ENCODE results near the gene KCNS1. TPM values are rescaled to one million over a fixed set of nuclear protein-coding genes. Genes with fewer than 3 reads are reported as not detected.

KCNS1 gene
- total RNA-seq, 1 experiment from 2014 or later: not detected

DNA sequence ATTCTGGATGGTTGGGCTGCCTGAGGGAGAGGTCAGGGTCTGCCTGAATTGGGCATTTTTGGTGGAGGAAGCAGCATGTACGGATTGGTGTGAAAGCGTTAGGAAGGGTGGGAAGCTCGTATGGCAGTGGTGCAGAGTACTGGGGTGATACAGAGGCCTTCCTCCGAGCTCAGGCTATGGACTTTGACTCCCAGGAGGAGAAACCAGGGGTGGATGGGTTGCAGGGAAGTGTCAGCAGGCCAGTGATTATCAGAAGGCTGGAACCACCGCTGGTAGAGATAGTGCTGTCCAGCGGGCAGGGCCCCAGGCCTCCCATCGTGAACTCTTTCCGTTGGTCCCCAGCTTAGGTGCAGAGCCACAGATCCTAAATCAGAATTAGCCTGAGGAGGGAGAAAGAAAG is 8.7 kb upstream of the KCNS1 start:
- 0 out of 4 replicates have a peak, but pooled peaks cover 0 to 3% of the 10 kb centered on the region in 2 experiments for H3K4me1 ChIP-seq (ENCODE audit: control insufficient read depth in 1 of 2, insufficient read depth in 2 of 2, low read length in 2 of 2)
- ChIA-PET POLR2A (no interaction called here), RAD21 (ENCODE audit: low non-redundant PET in 1 of 2, low total read pairs in 2 of 2, uncharacterized antibody in 2 of 2, unreplicated experiment in 2 of 2) (no interaction called here), CTCF (interaction anchor here (0.7 to 4.6 kb wide), 6 partner anchors 8 to 120 kb away, joined by 3 to 51 read pairs (median 10); no protein-coding TSS in a partner anchor)
- H3K9ac ChIP-seq (ENCODE audit: low read length): no peak overlapping the region
- no peak for TF ChIP-seq ZNF274 (IDR thresholded peaks at IDR 0.05; ENCODE audit: low read depth, low read length)
- no peak for TF ChIP-seq JUND (IDR thresholded peaks at IDR 0.05)
- no peak for TF ChIP-seq EGR1 (IDR thresholded peaks at IDR 0.05; ENCODE audit: low read depth)
- no peak for TF ChIP-seq EZH2 (IDR thresholded peaks at IDR 0.05)
- TF ChIP-seq, protein P1, sequence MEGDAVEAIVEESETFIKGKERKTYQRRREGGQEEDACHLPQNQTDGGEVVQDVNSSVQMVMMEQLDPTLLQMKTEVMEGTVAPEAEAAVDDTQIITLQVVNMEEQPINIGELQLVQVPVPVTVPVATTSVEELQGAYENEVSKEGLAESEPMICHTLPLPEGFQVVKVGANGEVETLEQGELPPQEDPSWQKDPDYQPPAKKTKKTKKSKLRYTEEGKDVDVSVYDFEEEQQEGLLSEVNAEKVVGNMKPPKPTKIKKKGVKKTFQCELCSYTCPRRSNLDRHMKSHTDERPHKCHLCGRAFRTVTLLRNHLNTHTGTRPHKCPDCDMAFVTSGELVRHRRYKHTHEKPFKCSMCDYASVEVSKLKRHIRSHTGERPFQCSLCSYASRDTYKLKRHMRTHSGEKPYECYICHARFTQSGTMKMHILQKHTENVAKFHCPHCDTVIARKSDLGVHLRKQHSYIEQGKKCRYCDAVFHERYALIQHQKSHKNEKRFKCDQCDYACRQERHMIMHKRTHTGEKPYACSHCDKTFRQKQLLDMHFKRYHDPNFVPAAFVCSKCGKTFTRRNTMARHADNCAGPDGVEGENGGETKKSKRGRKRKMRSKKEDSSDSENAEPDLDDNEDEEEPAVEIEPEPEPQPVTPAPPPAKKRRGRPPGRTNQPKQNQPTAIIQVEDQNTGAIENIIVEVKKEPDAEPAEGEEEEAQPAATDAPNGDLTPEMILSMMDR (IDR thresholded peaks at IDR 0.05 in 2 of 3, conservative IDR thresholded peaks at IDR 0.05 in 1 of 3; ENCODE audit: borderline replicate concordance in 1 of 3, insufficient read depth in 1 of 3, low read depth in 2 of 3, low read length in 2 of 3): no peak
- no peak for TF ChIP-seq SP1 (IDR thresholded peaks at IDR 0.05; ENCODE audit: low read depth)
- TF ChIP-seq ELF1 (IDR thresholded peaks at IDR 0.05; ENCODE audit: borderline replicate concordance, low read depth): no peak
- TF ChIP-seq CEBPB (IDR thresholded peaks at IDR 0.05; ENCODE audit: low read depth): no peak
- TF ChIP-seq, protein P2, sequence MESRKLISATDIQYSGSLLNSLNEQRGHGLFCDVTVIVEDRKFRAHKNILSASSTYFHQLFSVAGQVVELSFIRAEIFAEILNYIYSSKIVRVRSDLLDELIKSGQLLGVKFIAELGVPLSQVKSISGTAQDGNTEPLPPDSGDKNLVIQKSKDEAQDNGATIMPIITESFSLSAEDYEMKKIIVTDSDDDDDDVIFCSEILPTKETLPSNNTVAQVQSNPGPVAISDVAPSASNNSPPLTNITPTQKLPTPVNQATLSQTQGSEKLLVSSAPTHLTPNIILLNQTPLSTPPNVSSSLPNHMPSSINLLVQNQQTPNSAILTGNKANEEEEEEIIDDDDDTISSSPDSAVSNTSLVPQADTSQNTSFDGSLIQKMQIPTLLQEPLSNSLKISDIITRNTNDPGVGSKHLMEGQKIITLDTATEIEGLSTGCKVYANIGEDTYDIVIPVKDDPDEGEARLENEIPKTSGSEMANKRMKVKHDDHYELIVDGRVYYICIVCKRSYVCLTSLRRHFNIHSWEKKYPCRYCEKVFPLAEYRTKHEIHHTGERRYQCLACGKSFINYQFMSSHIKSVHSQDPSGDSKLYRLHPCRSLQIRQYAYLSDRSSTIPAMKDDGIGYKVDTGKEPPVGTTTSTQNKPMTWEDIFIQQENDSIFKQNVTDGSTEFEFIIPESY (IDR thresholded peaks at IDR 0.05; ENCODE audit: extremely low read depth, insufficient replicate concordance, low read length): no peak
- TF ChIP-seq SRF (IDR thresholded peaks at IDR 0.05; ENCODE audit: low read depth): no peak
- TF ChIP-seq, protein P3, sequence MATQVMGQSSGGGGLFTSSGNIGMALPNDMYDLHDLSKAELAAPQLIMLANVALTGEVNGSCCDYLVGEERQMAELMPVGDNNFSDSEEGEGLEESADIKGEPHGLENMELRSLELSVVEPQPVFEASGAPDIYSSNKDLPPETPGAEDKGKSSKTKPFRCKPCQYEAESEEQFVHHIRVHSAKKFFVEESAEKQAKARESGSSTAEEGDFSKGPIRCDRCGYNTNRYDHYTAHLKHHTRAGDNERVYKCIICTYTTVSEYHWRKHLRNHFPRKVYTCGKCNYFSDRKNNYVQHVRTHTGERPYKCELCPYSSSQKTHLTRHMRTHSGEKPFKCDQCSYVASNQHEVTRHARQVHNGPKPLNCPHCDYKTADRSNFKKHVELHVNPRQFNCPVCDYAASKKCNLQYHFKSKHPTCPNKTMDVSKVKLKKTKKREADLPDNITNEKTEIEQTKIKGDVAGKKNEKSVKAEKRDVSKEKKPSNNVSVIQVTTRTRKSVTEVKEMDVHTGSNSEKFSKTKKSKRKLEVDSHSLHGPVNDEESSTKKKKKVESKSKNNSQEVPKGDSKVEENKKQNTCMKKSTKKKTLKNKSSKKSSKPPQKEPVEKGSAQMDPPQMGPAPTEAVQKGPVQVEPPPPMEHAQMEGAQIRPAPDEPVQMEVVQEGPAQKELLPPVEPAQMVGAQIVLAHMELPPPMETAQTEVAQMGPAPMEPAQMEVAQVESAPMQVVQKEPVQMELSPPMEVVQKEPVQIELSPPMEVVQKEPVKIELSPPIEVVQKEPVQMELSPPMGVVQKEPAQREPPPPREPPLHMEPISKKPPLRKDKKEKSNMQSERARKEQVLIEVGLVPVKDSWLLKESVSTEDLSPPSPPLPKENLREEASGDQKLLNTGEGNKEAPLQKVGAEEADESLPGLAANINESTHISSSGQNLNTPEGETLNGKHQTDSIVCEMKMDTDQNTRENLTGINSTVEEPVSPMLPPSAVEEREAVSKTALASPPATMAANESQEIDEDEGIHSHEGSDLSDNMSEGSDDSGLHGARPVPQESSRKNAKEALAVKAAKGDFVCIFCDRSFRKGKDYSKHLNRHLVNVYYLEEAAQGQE (IDR thresholded peaks at IDR 0.05; ENCODE audit: low read depth): no peak
- TF ChIP-seq, protein P4, sequence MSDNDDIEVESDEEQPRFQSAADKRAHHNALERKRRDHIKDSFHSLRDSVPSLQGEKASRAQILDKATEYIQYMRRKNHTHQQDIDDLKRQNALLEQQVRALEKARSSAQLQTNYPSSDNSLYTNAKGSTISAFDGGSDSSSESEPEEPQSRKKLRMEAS (IDR thresholded peaks at IDR 0.05): no peak
- no peak for TF ChIP-seq FOSL1 (IDR thresholded peaks at IDR 0.05; ENCODE audit: low read depth)
- no peak for TF ChIP-seq YY1 (IDR thresholded peaks at IDR 0.05; ENCODE audit: extremely low read depth, insufficient replicate concordance, low read depth, low read length)
- no peak for TF ChIP-seq EZH2phosphoT487 (IDR thresholded peaks at IDR 0.05; ENCODE audit: borderline replicate concordance)
- no peak for TF ChIP-seq RAD21 (IDR thresholded peaks at IDR 0.05; ENCODE audit: low read depth)
- no peak for TF ChIP-seq CBX3 (IDR thresholded peaks at IDR 0.05; ENCODE audit: low read depth)
- no peak for TF ChIP-seq SIN3A (IDR thresholded peaks at IDR 0.05; ENCODE audit: low read depth)
- no peak for TF ChIP-seq ZFX (IDR thresholded peaks at IDR 0.05)
- no peak for TF ChIP-seq POLR2A (IDR thresholded peaks at IDR 0.05; ENCODE audit: borderline replicate concordance, extremely low read depth, insufficient read depth, insufficient read length)
- H3K79me2 ChIP-seq (ENCODE audit: insufficient read depth, low read length): no peaks in the 10 kb centered on the region
- H3K9me3 ChIP-seq (ENCODE audit: control insufficient read depth in 1 of 2, insufficient read depth in 1 of 2, low read depth in 1 of 2, low read length in 2 of 2): no peaks in the 10 kb centered on the region
- no peaks in the 10 kb centered on the region for H4K20me1 ChIP-seq (ENCODE audit: insufficient read depth)
- H3K4me3 ChIP-seq (replicated peaks in 1 of 2; ENCODE audit: low read depth in 1 of 2, low read length in 2 of 2): no peak overlapping the region
- no peak overlapping the region for H3K27ac ChIP-seq (ENCODE audit: low read depth, low read length)
- H3K27me3 ChIP-seq (ENCODE audit: insufficient read depth, low read length): no peaks in the 10 kb centered on the region; the same call in 1 of the 2 replicates
- H2AFZ ChIP-seq (ENCODE audit: low read depth, low read length, poor library complexity, severe bottlenecking): no peak overlapping the region
- no peak overlapping the region for H3K4me2 ChIP-seq (ENCODE audit: low read length)
- no peaks in the 10 kb centered on the region for H3K36me3 ChIP-seq (ENCODE audit: control insufficient read depth in 1 of 2, insufficient read depth in 2 of 2, low read length in 2 of 2)
- H3K9me2 ChIP-seq (ENCODE audit: insufficient read depth): no peaks in the 10 kb centered on the region
- DNase-seq (ENCODE audit: low read depth, low spot score) (no peak), ATAC-seq (no peak)
- intact Hi-C loops (cut with micrococcal nuclease): no loop called here
- BruUV-seq (replicated peaks): no TSS peak

All from HCT116 (cell line).